H1 (cell line): Measurements from ENCODE around the gene CHD2. TPM values are rescaled to one million over a fixed set of nuclear protein-coding genes. Genes with fewer than 3 reads are reported as not detected.

Experiments used
- CTCF ChIA-PET: fragments of 300-600 bp; sonication (Branson Sonifier 250); formaldehyde crosslinking; loops from one replicate; lab custom pipeline; 2021; ENCODE audit not compliant: partially characterized antibody; lab: Charles Lee
- POLR2A ChIA-PET: fragments of 300-600 bp; sonication (Branson Sonifier 250); formaldehyde crosslinking; loops from one replicate; lab custom pipeline; 2021; ENCODE audit warnings: inconsistent platforms; ENCODE audit not compliant: partially characterized antibody; lab: Charles Lee
- DNase-seq, 2 experiments: peaks; one replicate each; pipeline versions ENCODE4 v3.0.0 to v3.0.0-alpha.2; 2010 to 2022; ENCODE audit warnings: low spot score in 2 of 2, low read depth in 1 of 2, mixed read lengths in 1 of 2
- FAIRE-seq: peaks from 2 replicates; lab custom pipeline; 2011; peaks lifted over from hg19 to GRCh38; lab: Jason Lieb, UNC
- H2AFZ ChIP-seq: 2 replicates; pipeline ENCODE4 v1.8.1; 2012; ENCODE audit warnings: low read length, inconsistent platforms
- H2AK5ac ChIP-seq: 2 replicates; pipeline ENCODE4 v1.6.1; 2013; ENCODE audit warnings: low read depth, low read length
- H2BK120ac ChIP-seq: replicated peaks from 2 replicates; pipeline ENCODE3; 2013; ENCODE audit warnings: low read depth, low read length, inconsistent platforms
- H2BK12ac ChIP-seq: 2 replicates; pipeline ENCODE4 v1.6.1; 2013; ENCODE audit warnings: low read depth, low read length
- H2BK15ac ChIP-seq: 2 replicates; pipeline ENCODE4 v1.6.1; 2013; ENCODE audit warnings: low read length
- H2BK20ac ChIP-seq: 2 replicates; pipeline ENCODE4 v1.6.1; 2013; ENCODE audit warnings: low read length
- H2BK5ac ChIP-seq: 2 replicates; pipeline ENCODE4 v1.6.1; 2013; ENCODE audit warnings: low read depth, low read length
- H3K14ac ChIP-seq: 2 replicates; pipeline ENCODE4 v1.6.1; 2013; ENCODE audit warnings: inconsistent platforms; ENCODE audit not compliant: insufficient read length
- H3K18ac ChIP-seq: 2 replicates; pipeline ENCODE4 v1.6.1; 2013; ENCODE audit warnings: low read length; ENCODE audit errors: extremely low read depth
- H3K23ac ChIP-seq: 2 replicates; pipeline ENCODE4 v1.6.1; 2013; ENCODE audit warnings: inconsistent platforms; ENCODE audit not compliant: insufficient read length
- H3K23me2 ChIP-seq: 2 replicates; pipeline ENCODE4 v1.6.1; 2013; ENCODE audit warnings: low read depth, low read length
- H3K27ac ChIP-seq: 2 replicates; pipeline ENCODE4 v1.6.1; 2011; ENCODE audit warnings: low read depth, low read length, inconsistent platforms
- H3K27me3 ChIP-seq, 4 experiments: replicated peaks in 1 of 4; 1 replicate in 1 of 4; 2 replicates in 3 of 4; pipeline versions ENCODE4 v1.6.1 to v1.8.1; 2011 to 2013; ENCODE audit warnings: low read length in 3 of 4, mild to moderate bottlenecking in 3 of 4, inconsistent platforms in 2 of 4, mixed read lengths in 2 of 4, moderate library complexity in 1 of 4; ENCODE audit not compliant: control insufficient read depth in 3 of 4, insufficient read depth in 3 of 4; ENCODE audit errors: extremely low read depth in 1 of 4
- H3K36me3 ChIP-seq, 4 experiments: 2 replicates each; pipeline versions ENCODE4 v1.6.1 to v1.8.1; 2011 to 2013; ENCODE audit warnings: mild to moderate bottlenecking in 4 of 4, low read length in 3 of 4, moderate library complexity in 2 of 4, control low read depth in 1 of 4, inconsistent platforms in 1 of 4; ENCODE audit not compliant: insufficient read depth in 4 of 4, control insufficient read depth in 2 of 4
- H3K4ac ChIP-seq: replicated peaks from 2 replicates; pipeline ENCODE3; 2013; ENCODE audit warnings: low read length, low read depth, mixed read lengths, inconsistent platforms; ENCODE audit not compliant: insufficient read length
- H3K4me1 ChIP-seq, 4 experiments: replicated peaks in 1 of 4; 1 replicate in 1 of 4; 2 replicates in 3 of 4; pipeline versions ENCODE4 v1.6.1 to v1.8.1; 2011 to 2013; ENCODE audit warnings: low read length in 3 of 4, inconsistent platforms in 2 of 4, mixed read lengths in 1 of 4; ENCODE audit not compliant: insufficient read depth in 4 of 4, control insufficient read depth in 3 of 4
- H3K4me2 ChIP-seq, 2 experiments: 2 replicates each; pipeline versions ENCODE4 v1.6.1 to v1.8.1; 2011 to 2013; ENCODE audit warnings: low read depth in 2 of 2, low read length in 2 of 2, control low read depth in 1 of 2, inconsistent platforms in 1 of 2, mild to moderate bottlenecking in 1 of 2; ENCODE audit not compliant: insufficient read depth in 1 of 2
- H3K4me3 ChIP-seq, 4 experiments: fragments of 200-600, 300-600 bp in 1 of 4; sonication (generic), shearing (Covaris generic), sonication (Bioruptor Twin) in 1 of 4; 2 replicates each; pipeline versions ENCODE4 v1.5.1 to v1.8.1; 2011 to 2016; ENCODE audit warnings: low read length in 4 of 4, low read depth in 3 of 4, control low read depth in 2 of 4, inconsistent platforms in 2 of 4, mild to moderate bottlenecking in 2 of 4, mixed read lengths in 1 of 4, moderate library complexity in 1 of 4; ENCODE audit not compliant: insufficient read depth in 2 of 4; ENCODE audit errors: extremely low read depth in 1 of 4
- H3K56ac ChIP-seq: replicated peaks from 2 replicates; pipeline ENCODE3; 2013; ENCODE audit warnings: low read depth, mild to moderate bottlenecking, mixed read lengths, low read length, inconsistent platforms; ENCODE audit not compliant: insufficient read length
- H3K79me1 ChIP-seq: 2 replicates; pipeline ENCODE4 v1.6.1; 2013; ENCODE audit warnings: low read depth, low read length, control low read depth
- H3K79me2 ChIP-seq, 2 experiments: 2 replicates each; pipeline versions ENCODE4 v1.6.1 to v1.8.1; 2012 to 2013; ENCODE audit warnings: low read length in 2 of 2, mild to moderate bottlenecking in 2 of 2, inconsistent platforms in 1 of 2; ENCODE audit not compliant: insufficient read depth in 2 of 2, control insufficient read depth in 1 of 2
- H3K9ac ChIP-seq, 4 experiments: replicated peaks in 1 of 4; 1 replicate in 1 of 4; 2 replicates in 3 of 4; pipeline versions ENCODE4 v1.6.1 to v1.8.1; 2011 to 2013; ENCODE audit warnings: low read depth in 3 of 4, low read length in 3 of 4, control low read depth in 2 of 4, mild to moderate bottlenecking in 2 of 4, moderate library complexity in 2 of 4, inconsistent platforms in 1 of 4; ENCODE audit errors: extremely low read depth in 1 of 4
- H3K9me3 ChIP-seq, 2 experiments: 2 replicates each; pipeline versions ENCODE4 v1.6.1 to v1.8.1; 2012 to 2013; ENCODE audit warnings: mild to moderate bottlenecking in 2 of 2, moderate library complexity in 2 of 2, control low read depth in 1 of 2, inconsistent platforms in 1 of 2, low read depth in 1 of 2, low read length in 1 of 2, mixed read lengths in 1 of 2; ENCODE audit not compliant: insufficient read depth in 2 of 2
- H4K20me1 ChIP-seq, 2 experiments: replicated peaks in 1 of 2; 2 replicates each; pipeline versions ENCODE3 to v1.8.1; 2011 to 2013; ENCODE audit warnings: inconsistent platforms in 2 of 2, low read length in 2 of 2, mild to moderate bottlenecking in 1 of 2; ENCODE audit not compliant: insufficient read depth in 2 of 2, control insufficient read depth in 1 of 2
- H4K5ac ChIP-seq: 2 replicates; pipeline ENCODE4 v1.6.1; 2013; ENCODE audit warnings: low read length, low read depth, mixed read lengths, inconsistent platforms; ENCODE audit not compliant: insufficient read length
- H4K8ac ChIP-seq: 2 replicates; pipeline ENCODE4 v1.8.0; 2013; ENCODE audit warnings: mild to moderate bottlenecking, moderate library complexity, low read length, inconsistent platforms; ENCODE audit not compliant: insufficient read depth; ENCODE audit errors: extremely low read depth
- H4K91ac ChIP-seq: replicated peaks from 2 replicates; pipeline ENCODE3; 2013; ENCODE audit warnings: low read length, mixed read lengths, inconsistent platforms; ENCODE audit not compliant: insufficient read length
- CEBPB ChIP-seq: IDR thresholded peaks from 2 replicates; pipeline ENCODE4 v1.6.1; 2012; ENCODE audit warnings: low read depth, low read length
- EZH2 ChIP-seq: fragments of 200-600 bp; sonication (generic); IDR thresholded peaks from 2 replicates; pipeline ENCODE4 v1.7.1; 2012; ENCODE audit warnings: low read depth, mild to moderate bottlenecking, moderate library complexity, low read length, inconsistent platforms; ENCODE audit not compliant: severe bottlenecking
- GTF2F1 ChIP-seq: IDR thresholded peaks from 2 replicates; pipeline ENCODE4 v1.6.1; 2012; ENCODE audit warnings: low read depth, low read length, improper control_type of control experiment, borderline replicate concordance
- HDAC6 ChIP-seq: IDR thresholded peaks from one replicate; pipeline ENCODE4 v1.7.1; 2012; ENCODE audit warnings: low read depth, mild to moderate bottlenecking, inconsistent platforms, low read length, moderate library complexity
- JUND ChIP-seq: IDR thresholded peaks from 2 replicates; pipeline ENCODE4 v1.6.1; 2011; ENCODE audit warnings: mild to moderate bottlenecking, improper control_type of control experiment, low read length
- NANOG ChIP-seq: IDR thresholded peaks from 2 replicates; pipeline ENCODE4 v1.6.1; 2011; ENCODE audit warnings: low read length, low read depth, mild to moderate bottlenecking, inconsistent platforms; ENCODE audit not compliant: insufficient read depth, poor library complexity, severe bottlenecking
- NRF1 ChIP-seq: IDR thresholded peaks from 2 replicates; pipeline ENCODE4 v1.6.1; 2011; ENCODE audit warnings: mild to moderate bottlenecking, low read depth, low read length, improper control_type of control experiment
- POLR2AphosphoS5 ChIP-seq: IDR thresholded peaks from 2 replicates; pipeline ENCODE4 v1.6.1; 2011; ENCODE audit warnings: low read depth, low read length
- POU5F1 ChIP-seq: IDR thresholded peaks from 2 replicates; pipeline ENCODE4 v1.6.1; 2011; ENCODE audit warnings: low read depth, mild to moderate bottlenecking, low read length, moderate library complexity
- RFX5 ChIP-seq: IDR thresholded peaks from 2 replicates; pipeline ENCODE4 v1.6.1; 2011; ENCODE audit warnings: low read depth, low read length, improper control_type of control experiment, borderline replicate concordance
- RNF2 ChIP-seq: fragments of 200-900, 300-1000 bp; sonication (generic); IDR thresholded peaks from 2 replicates; pipeline ENCODE4 v1.7.1; 2016; ENCODE audit warnings: borderline replicate concordance, low read depth, mild to moderate bottlenecking, antibody characterized with exemption, low read length; ENCODE audit not compliant: poor library complexity, severe bottlenecking; ENCODE audit errors: missing control alignments
- SP4 ChIP-seq: IDR thresholded peaks from 2 replicates; pipeline ENCODE4 v1.6.1; 2012; ENCODE audit warnings: low read length, inconsistent platforms
- TAF7 ChIP-seq: optimal IDR thresholded peaks from 2 replicates; pipeline ENCODE3; 2011; ENCODE audit warnings: low read depth, mild to moderate bottlenecking, inconsistent platforms, low read length, moderate library complexity, borderline replicate concordance
- TBP ChIP-seq: IDR thresholded peaks from 2 replicates; pipeline ENCODE4 v1.6.1; 2011; ENCODE audit warnings: low read depth, low read length, improper control_type of control experiment
- WGBS, 2 experiments: shearing (Covaris generic) in 1 of 2; methylation state at CpG; one replicate each; pipeline versions ENCODE4 v1.1.6 to v1.1.7; 2013 to 2015; ENCODE audit warnings: low lambda C conversion rate in 2 of 2, mixed read lengths in 2 of 2, inconsistent platforms in 1 of 2, low coverage in 1 of 2, missing lambda C conversion rate in 1 of 2; ENCODE audit not compliant: insufficient replicate concordance in 2 of 2, insufficient coverage in 1 of 2, insufficient read length in 1 of 2; ENCODE audit errors: extremely low coverage in 1 of 2, missing lambda C conversion rate in 1 of 2; 5-methylcytosine and 5-hydroxymethylcytosine counted together
- polyA plus RNA-seq, 7 experiments: library from polyadenylated mRNA; depleted of rRNA in 3 of 7; stranded (reverse) in 5 of 7; unstranded in 2 of 7; fragments of >200 nt in 5 of 7; fragments of 200-250 nt in 2 of 7; gene quantifications; 1 replicate in 5 of 7; 2 replicates in 1 of 7; 4 replicates in 1 of 7; pipeline versions ENCODE4 v1.2.1 to v1.2.3, GENCODE V29; 2011 to 2013; ENCODE audit warnings: missing spikeins in 2 of 7, mixed read lengths in 2 of 7
- total RNA-seq: library from RNA; stranded (reverse); fragmentation: NEBNext Ultra II Directional; extraction: Animal tissue kit (Norgen Biotek cat#: 25700); gene quantifications from 2 replicates; pipeline ENCODE4 v1.2.1, GENCODE V29; 2021

The CHD2 gene
- total and polyA plus RNA-seq, 2 of the 8 experiments (the other 6 are each of a cell fraction or from before 2014, with no cell fraction given) = 28.8 to 70.0 TPM

DNA sequence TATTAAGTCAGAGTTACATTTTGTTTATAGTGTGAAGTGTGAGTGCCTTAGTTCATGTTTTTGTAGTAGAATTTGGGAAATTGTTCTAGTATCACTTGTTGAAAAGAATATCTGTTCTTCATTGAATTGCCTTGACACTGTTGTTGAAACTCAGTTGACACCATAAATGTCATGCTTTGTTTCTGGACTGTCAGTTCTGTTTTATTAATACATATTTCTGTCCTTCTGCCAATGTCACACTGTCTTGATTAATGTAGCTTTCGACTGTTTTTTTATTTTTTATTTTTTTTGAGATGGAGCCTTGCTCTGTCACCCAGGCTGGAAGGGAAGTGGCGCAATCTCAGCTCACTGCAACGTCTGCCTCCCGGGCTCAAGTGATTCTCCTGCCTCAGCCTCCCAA lies 59.1 kb downstream of the CHD2 start:
- Histone ChIP-seq H2BK5ac (no peak overlapping the region), H4K5ac (no peak overlapping the region), H2AFZ (no peak overlapping the region), H3K79me1 (no peaks in the 10 kb centered on the region), H3K4me2 (no peak overlapping the region), H3K79me2 (peaks cover 0 to 72% of the 10 kb centered on the region in 2 experiments; a peak in 2 of 4 replicates), H3K9ac (no peak overlapping the region), H3K23ac (no peak overlapping the region), H2BK20ac (no peak overlapping the region), H4K91ac (no peak overlapping the region), H3K36me3 (peaks cover 18 to 89% (median 33%) of the 10 kb centered on the region in 4 experiments), H3K4me3 (no peak overlapping the region), H2BK15ac (no peak overlapping the region), H3K27me3 (no peaks in the 10 kb centered on the region), H3K9me3 (no peaks in the 10 kb centered on the region), H2AK5ac (no peak overlapping the region), H2BK120ac (no peak overlapping the region), H3K27ac (no peak overlapping the region), H4K20me1 (peaks cover 2 to 5% of the 10 kb centered on the region in 2 experiments), H4K8ac (no peak overlapping the region), H2BK12ac (no peak overlapping the region), H3K56ac (no peak overlapping the region), H3K4ac (no peak overlapping the region), H3K4me1 (no peaks in the 10 kb centered on the region), H3K18ac (no peak overlapping the region), H3K23me2 (no peaks in the 10 kb centered on the region), H3K14ac (no peak overlapping the region)
- POLR2A ChIA-PET = no interaction called here
- DNase-seq = no peak
- CTCF ChIA-PET = interaction anchor here (0.8 to 1.0 kb wide), 2 partner anchors 41 to 61 kb away, joined by 3 read pairs; no protein-coding TSS in a partner anchor
- 95% methylated on average over 4 of the region's 4 CpGs; no CpG with 5 or more reads in 1 of the 2 experiments for WGBS, 2 experiments
- no peak for FAIRE-seq
- no peak for TF ChIP-seq RFX5
- TF ChIP-seq POU5F1 = no peak
- TF ChIP-seq TBP = no peak
- no peak for TF ChIP-seq POLR2AphosphoS5
- no peak for TF ChIP-seq JUND
- no peak for TF ChIP-seq RNF2
- no peak for TF ChIP-seq NANOG
- no peak for TF ChIP-seq HDAC6
- no peak for TF ChIP-seq NRF1
- no peak for TF ChIP-seq GTF2F1
- TF ChIP-seq CEBPB = no peak
- no peak for TF ChIP-seq EZH2
- TF ChIP-seq SP4 = no peak
- TF ChIP-seq TAF7 = no peak
